Stomach smooth muscle (tissue), 2 donors: ENCODE measurements around the gene RGPD3.
"Not testable (repeated sequence)": the region's sequence is repeated elsewhere in the genome, so short reads cannot be mapped to it uniquely, and the experiment has no call there.

Experiments
- H3K27ac ChIP-seq: one replicate; pipeline ENCODE4 v1.7.0; 2013; ENCODE audit warnings: mild to moderate bottlenecking, low read length, inconsistent platforms
- H3K27me3 ChIP-seq, 2 donors: one replicate each; pipeline ENCODE4 v1.7.0; 2013; ENCODE audit warnings: low read length in 2 of 2; ENCODE audit not compliant: insufficient read depth in 2 of 2, control insufficient read depth in 1 of 2
- H3K36me3 ChIP-seq, 2 donors: one replicate each; pipeline ENCODE4 v1.7.0; 2013; ENCODE audit warnings: low read length in 2 of 2; ENCODE audit not compliant: control insufficient read depth in 2 of 2, insufficient read depth in 2 of 2
- H3K4me1 ChIP-seq: one replicate; pipeline ENCODE4 v1.7.0; 2013; ENCODE audit warnings: low read length; ENCODE audit not compliant: control insufficient read depth, insufficient read depth
- H3K4me3 ChIP-seq, 2 donors: one replicate each; pipeline ENCODE4 v1.7.0; 2013; ENCODE audit warnings: low read length in 2 of 2
- H3K9ac ChIP-seq, 2 donors: one replicate each; pipeline ENCODE4 v1.7.0; 2013; ENCODE audit warnings: low read length in 2 of 2, mild to moderate bottlenecking in 1 of 2
- H3K9me3 ChIP-seq, 2 donors: one replicate each; pipeline ENCODE4 v1.7.0; 2013; ENCODE audit warnings: low read length in 2 of 2; ENCODE audit not compliant: control insufficient read depth in 2 of 2
- donor health status: healthy.
- donor health status: Pancreatic carcinoma.

Gene RGPD3

DNA sequence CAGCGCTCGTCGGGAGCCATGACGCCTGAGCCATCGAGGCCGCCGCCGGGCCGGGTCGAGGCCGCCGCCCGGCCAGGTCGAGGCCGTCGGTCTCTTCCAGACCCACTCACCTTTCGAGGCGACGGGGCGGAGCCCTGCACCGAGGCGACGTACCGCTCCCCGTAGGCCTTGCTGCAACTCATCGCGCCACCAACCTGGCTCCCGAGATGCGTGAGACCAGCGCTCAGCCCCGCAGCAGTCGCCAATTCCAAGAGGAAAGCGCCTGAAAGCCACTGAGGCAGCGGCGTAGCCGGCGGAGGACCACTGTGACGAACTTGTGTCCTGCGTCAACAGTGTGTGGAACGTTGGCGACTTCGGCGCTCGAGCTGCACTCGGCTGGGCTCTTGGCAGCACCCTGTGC lies at the start of gene RGPD3:
Gene RGPD3 (minus strand): TSS at position 307 of the 400 bp plus-strand sequence. CDS start 125 bp downstream, at position 182.
- H3K36me3 ChIP-seq, H3K27me3 ChIP-seq, H3K9ac ChIP-seq, H3K4me1 ChIP-seq, H3K4me3 ChIP-seq, H3K9me3 ChIP-seq, H3K27ac ChIP-seq: not testable (repeated sequence)

DNA sequence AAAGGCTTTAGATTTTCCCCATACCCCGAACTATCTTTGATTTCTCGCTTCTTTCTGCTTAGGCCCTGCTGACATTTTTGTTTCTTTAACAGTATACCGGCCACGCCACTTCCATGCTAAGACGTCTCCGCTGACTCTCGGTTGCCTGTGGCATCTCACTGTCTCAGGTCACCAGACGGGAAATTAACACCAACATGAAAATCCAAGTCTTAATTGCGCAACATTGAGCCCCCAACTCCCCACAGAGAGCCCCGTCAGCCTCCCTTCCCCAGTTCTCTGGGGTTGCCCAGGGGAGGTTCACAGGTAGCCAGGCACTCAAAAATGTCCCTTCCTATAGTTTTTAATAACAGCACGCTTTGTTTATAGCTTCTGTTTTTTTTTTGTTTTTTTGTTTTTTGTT lies 49.1 kb upstream of the RGPD3 start:
- Histone ChIP-seq H3K4me3 (no peak overlapping the region), H3K36me3 (no peaks in the 10 kb centered on the region), H3K27me3 (no peaks in the 10 kb centered on the region), H3K9ac (no peak overlapping the region), H3K9me3 (no peaks in the 10 kb centered on the region), H3K27ac (no peak overlapping the region), H3K4me1 (no peaks in the 10 kb centered on the region)

DNA sequence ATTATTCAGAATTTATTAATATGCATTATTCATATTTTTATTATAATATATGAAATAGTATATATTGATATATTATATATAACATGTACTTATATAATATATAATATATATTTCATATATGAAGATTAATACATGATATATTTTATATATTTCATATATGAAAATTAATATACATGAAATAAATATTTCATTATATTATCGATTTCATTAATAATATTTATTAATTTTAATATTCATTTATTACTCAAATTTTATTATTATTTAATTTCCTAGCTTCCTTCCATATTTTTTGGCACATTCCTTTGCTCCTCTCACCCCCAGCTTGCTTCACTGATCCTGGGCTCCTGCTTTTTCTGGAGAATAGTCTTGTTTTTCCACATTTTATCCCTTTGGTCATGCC lies 48.7 kb upstream of the RGPD3 start:
- Histone ChIP-seq H3K36me3 (no peaks in the 10 kb centered on the region), H3K9ac (no peak overlapping the region), H3K9me3 (no peaks in the 10 kb centered on the region), H3K27me3 (no peaks in the 10 kb centered on the region), H3K4me3 (no peak overlapping the region), H3K4me1 (no peaks in the 10 kb centered on the region), H3K27ac (no peak overlapping the region)

- Histone ChIP-seq H3K36me3 (no peaks in the 10 kb centered on the region), H3K9ac (no peak overlapping the region), H3K4me1 (no peaks in the 10 kb centered on the region), H3K27ac (no peak overlapping the region), H3K27me3 (no peaks in the 10 kb centered on the region), H3K4me3 (no peak overlapping the region), H3K9me3 (no peaks in the 10 kb centered on the region)
Measured at GRCh38 chr2:106516436-106516835, 48.2 kb upstream of the RGPD3 start.

DNA sequence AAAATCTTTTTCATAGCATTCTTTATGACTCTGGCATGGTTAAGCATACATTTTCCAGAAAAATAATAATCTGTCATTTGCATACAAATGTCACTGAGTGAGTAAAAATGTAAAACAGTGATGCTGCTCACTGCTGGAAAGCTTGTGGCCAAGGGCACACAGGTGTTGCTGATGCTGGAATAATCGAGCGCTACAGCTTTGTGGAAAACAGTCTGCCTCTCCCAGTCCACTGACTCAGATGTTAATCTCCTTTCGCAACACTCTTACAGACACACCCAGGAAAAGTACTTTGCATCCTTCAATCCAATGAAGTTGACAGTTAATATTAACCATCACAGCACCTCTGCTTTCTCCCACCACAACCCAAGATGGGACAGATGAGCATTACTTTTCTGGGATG lies 46.6 kb upstream of the RGPD3 start:
- H3K36me3 ChIP-seq, H3K9me3 ChIP-seq, H3K4me3 ChIP-seq, H3K27ac ChIP-seq, H3K27me3 ChIP-seq, H3K4me1 ChIP-seq, H3K9ac ChIP-seq: not testable (repeated sequence)

DNA sequence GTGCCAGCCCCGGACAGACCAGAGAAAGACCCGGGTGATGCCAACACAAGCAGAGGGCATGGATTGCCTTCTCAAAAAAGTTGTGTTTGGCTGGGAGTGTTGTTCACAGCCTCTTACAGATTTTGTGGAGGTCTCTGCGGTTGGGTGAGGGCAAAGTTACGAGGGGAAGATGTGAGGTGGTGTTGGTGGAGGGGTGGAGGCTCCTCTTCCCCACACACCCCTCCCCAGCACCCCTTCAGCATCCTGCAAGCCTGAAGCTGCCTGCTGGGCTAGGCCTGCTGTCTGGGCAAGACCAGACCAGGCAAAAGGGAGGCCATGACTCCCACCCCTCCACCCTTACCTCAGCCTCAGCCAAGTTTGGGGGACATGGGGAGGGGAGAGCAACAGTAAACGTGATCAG lies 45.2 kb upstream of the RGPD3 start:
- H3K27me3 ChIP-seq, H3K4me3 ChIP-seq, H3K4me1 ChIP-seq, H3K27ac ChIP-seq, H3K9me3 ChIP-seq, H3K9ac ChIP-seq, H3K36me3 ChIP-seq: not testable (repeated sequence)

- H3K27ac ChIP-seq, H3K4me1 ChIP-seq, H3K9me3 ChIP-seq, H3K9ac ChIP-seq, H3K36me3 ChIP-seq, H3K4me3 ChIP-seq, H3K27me3 ChIP-seq: not testable (repeated sequence)
Measured at GRCh38 chr2:106511934-106512333, 43.7 kb upstream of the RGPD3 start.

- H3K36me3 ChIP-seq, H3K4me1 ChIP-seq, H3K27ac ChIP-seq, H3K27me3 ChIP-seq, H3K4me3 ChIP-seq, H3K9me3 ChIP-seq, H3K9ac ChIP-seq: not testable (repeated sequence)
Measured at GRCh38 chr2:106511476-106511901, 43.3 kb upstream of the RGPD3 start.

DNA sequence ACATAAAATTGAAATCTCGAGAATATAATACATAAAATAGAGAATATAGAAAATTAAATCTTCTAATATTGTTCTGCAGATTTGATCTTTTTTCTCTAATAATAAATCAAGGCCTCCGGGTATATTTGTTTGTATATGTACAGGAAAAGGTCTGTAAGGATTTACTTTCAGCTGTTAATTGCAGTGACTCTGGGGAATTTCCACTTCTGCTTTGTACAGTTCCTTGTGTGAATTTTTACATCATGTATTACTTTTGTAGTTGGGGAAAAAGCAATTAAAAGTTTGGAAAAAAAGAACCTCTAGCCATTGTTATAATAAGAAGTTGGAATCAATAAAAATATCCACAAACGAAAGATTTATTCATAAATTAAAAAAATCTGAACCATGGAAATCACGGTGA lies 42.6 kb upstream of the RGPD3 start:
- not testable (repeated sequence) for H3K36me3 ChIP-seq, H3K9me3 ChIP-seq, H3K27me3 ChIP-seq, H3K4me3 ChIP-seq, H3K27ac ChIP-seq, H3K4me1 ChIP-seq, H3K9ac ChIP-seq

- not testable (repeated sequence) for H3K36me3 ChIP-seq, H3K27me3 ChIP-seq, H3K4me1 ChIP-seq, H3K27ac ChIP-seq, H3K9me3 ChIP-seq, H3K4me3 ChIP-seq, H3K9ac ChIP-seq
Measured at GRCh38 chr2:106509374-106509770, 41.2 kb upstream of the RGPD3 start.

DNA sequence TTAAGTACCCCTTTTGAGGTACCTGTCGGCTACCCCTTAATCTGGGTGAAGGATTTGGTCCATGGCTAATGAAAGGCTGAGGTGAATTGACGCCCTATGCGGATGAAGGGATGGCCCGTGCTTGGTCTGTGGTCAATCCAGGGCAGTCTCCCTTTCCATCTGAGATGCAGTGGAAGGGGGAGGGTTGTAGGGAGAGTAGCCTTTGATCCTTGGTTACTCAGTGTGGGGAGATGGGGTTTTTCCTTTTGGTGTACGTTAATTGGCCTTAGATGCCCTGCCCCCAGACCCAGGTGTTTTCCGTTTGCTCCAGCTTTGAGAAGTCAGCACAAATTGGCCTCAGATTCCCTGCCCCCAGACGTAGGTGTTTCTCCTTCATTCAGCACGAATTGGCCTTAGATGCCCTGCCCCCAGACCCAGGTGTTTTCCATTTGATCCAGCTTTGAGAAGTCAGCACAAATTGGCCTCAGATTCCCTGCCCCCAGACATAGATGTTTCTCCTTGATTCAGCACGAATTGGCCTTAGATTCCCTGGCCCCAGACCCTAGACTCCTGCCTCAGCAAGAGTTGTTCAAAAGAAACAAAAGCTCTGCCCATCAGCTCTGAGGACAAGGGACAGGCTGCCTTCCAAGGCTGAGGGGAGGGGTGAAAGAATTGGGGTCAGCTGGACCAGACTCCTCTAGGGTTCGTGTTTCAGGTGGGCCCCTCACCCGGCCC lies 40.6 kb upstream of the RGPD3 start:
- H3K4me3 ChIP-seq, H3K9ac ChIP-seq, H3K27me3 ChIP-seq, H3K27ac ChIP-seq, H3K4me1 ChIP-seq, H3K36me3 ChIP-seq, H3K9me3 ChIP-seq: not testable (repeated sequence)
